Body of pancreas (tissue), 4 donors: ENCODE data around the gene SYT8. TPM values are rescaled to one million over a fixed set of nuclear protein-coding genes. Genes with fewer than 3 reads are reported as not detected.

Experiments used
- ATAC-seq: fragments of 150-250 bp; one replicate; pipeline ENCODE4 v1.9.1; 2016
- DNase-seq, 4 donors: peaks; one replicate each; pipeline ENCODE4 v3.0.0-alpha.2; 2019
- H3K27ac ChIP-seq, 4 donors: fragments of 200-600 bp; sonication (generic); 1 replicate in 3 of 4; 2 replicates in 1 of 4; pipeline versions ENCODE4 v1.5.1 to v1.6.1; 2016 to 2019; ENCODE audit warnings: mild to moderate bottlenecking in 1 of 4, mixed read lengths in 1 of 4, moderate library complexity in 1 of 4
- H3K27me3 ChIP-seq, 2 donors: fragments of 200-600 bp; sonication (generic); one replicate each; pipeline ENCODE4 v1.6.0; 2016; ENCODE audit warnings: mild to moderate bottlenecking in 1 of 2
- H3K36me3 ChIP-seq, 2 donors: fragments of 200-600 bp; sonication (generic); replicated peaks in 1 of 2; 2 replicates each; pipeline ENCODE4 v1.5.1; 2016; ENCODE audit warnings: low read depth in 2 of 2; ENCODE audit not compliant: insufficient read depth in 1 of 2
- H3K4me1 ChIP-seq: fragments of 200-600 bp; sonication (generic); one replicate; pipeline ENCODE4 v1.6.0; 2016
- H3K4me3 ChIP-seq, 2 donors: fragments of 200-600 bp; sonication (generic); 1 replicate in 1 of 2; 2 replicates in 1 of 2; pipeline ENCODE4 v1.5.1; 2016 to 2019
- H3K9me3 ChIP-seq, 3 donors: fragments of 200-600 bp; sonication (generic); 1 replicate in 2 of 3; 2 replicates in 1 of 3; pipeline ENCODE4 v1.5.1; 2016
- CTCF ChIP-seq, 7 experiments: fragments of 450-650 bp in 4 of 7; fragments of 200-600 bp in 3 of 7; sonication (generic) in 3 of 7; IDR thresholded peaks; one replicate each; pipeline ENCODE4 v1.5.1; 2016 to 2019; ENCODE audit warnings: antibody characterized with exemption in 7 of 7
- POLR2A ChIP-seq, 3 donors: fragments of 450-650 bp; IDR thresholded peaks; one replicate each; pipeline ENCODE4 v1.6.1; 2016; ENCODE audit warnings: antibody characterized with exemption in 3 of 3, mild to moderate bottlenecking in 2 of 3
- WGBS, 2 donors: methylation state at CpG; one replicate each; pipeline ENCODE4 v1.1.5; 2017; 5-methylcytosine and 5-hydroxymethylcytosine counted together
- intact Hi-C: fragments of 100-400 bp; cut with DNase I; formaldehyde crosslinking; loops from one replicate; pipeline ENCODE4 v1.15.1; 2023
- total RNA-seq, 2 donors: library from RNA; depleted of rRNA; stranded (reverse); fragments of >200 nt; gene quantifications; one replicate each; pipeline ENCODE4 v1.1.0, GENCODE V29; 2016

The SYT8 gene
- total RNA-seq, 2 donors from 2014 or later = 6.0 to 32.6 TPM

DNA sequence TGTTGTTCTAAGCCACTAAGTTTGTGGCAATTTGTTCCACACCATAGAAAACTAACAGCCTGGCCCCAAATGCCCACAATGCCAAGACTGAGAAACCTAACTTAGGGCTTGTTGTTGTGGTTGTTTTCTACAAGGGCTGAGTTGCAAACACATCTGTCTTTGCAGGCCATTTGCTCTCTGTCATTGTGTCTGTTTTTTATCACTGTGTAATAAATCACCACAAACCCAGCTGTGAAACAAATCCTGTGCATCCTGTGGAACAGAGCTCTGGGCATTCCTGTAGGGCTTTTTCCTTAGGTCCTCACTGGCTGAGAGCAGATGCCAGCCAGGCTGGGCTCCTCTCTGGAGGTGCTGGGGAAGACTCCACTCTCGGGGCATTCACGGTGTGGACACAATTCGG lies 15.7 kb upstream of the SYT8 start:
- peaks cover 6% of the 10 kb centered on the region for H3K4me1 ChIP-seq
- TF ChIP-seq POLR2A (IDR thresholded peaks at IDR 0.05) = no peak
- TF ChIP-seq CTCF (IDR thresholded peaks at IDR 0.05) = no peak
- intact Hi-C loops = no loop called here
- ATAC-seq = no peak
- H3K9me3 ChIP-seq = no peaks in the 10 kb centered on the region
- no peak overlapping the region for H3K27ac ChIP-seq
- H3K4me3 ChIP-seq = no peak overlapping the region
- 96% methylated on average over 3 of the region's 3 CpGs; no CpG with 5 or more reads in 1 of the 2 donors for WGBS, 2 donors
- no peaks in the 10 kb centered on the region for H3K36me3 ChIP-seq
- no peak for DNase-seq
- H3K27me3 ChIP-seq = no peaks in the 10 kb centered on the region

- no peak overlapping the region for H3K27ac ChIP-seq
- DNase-seq (no peak), ATAC-seq (no peak)
- H3K36me3 ChIP-seq = no peaks in the 10 kb centered on the region
- no peaks in the 10 kb centered on the region for H3K9me3 ChIP-seq
- peaks cover 21% of the 10 kb centered on the region for H3K4me1 ChIP-seq
- TF ChIP-seq CTCF (IDR thresholded peaks at IDR 0.05) (no peak), POLR2A (IDR thresholded peaks at IDR 0.05) (no peak)
- no peak overlapping the region for H3K4me3 ChIP-seq
- 83 to 87% methylated on average over 12 to 13 of the region's 14 CpGs for WGBS, 2 donors
- intact Hi-C loops = loop anchor here (5.0 kb wide), 2 partner anchors 53 to 123 kb away; partner anchors contain the start of gene KRTAP5-6
- no peaks in the 10 kb centered on the region for H3K27me3 ChIP-seq
Observed at GRCh38 chr11:1820463-1821325, 14.1 kb upstream of the SYT8 start.

DNA sequence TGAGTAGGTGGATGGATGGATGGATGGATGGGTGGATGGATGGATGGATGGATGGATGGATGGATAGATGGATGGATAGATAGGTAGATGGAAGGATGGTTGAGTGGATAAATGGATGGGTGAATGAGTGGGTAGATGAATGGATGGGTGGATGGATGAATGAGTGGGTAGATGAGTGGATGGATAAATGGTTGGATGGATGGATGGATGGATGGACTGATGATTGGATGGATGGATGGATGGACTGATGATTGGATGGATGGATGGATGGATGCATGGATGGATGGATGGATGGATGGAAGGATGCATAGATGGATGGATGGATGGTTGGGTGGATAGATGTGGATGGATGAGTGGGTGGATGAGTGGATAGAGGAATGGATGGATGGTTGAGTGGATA lies 13.2 kb upstream of the SYT8 start:
- H3K27ac ChIP-seq = no peak overlapping the region
- intact Hi-C loops = loop anchor here (5.0 kb wide), 2 partner anchors 54 to 124 kb away; partner anchors contain the start of gene KRTAP5-6
- no peak for DNase-seq
- H3K27me3 ChIP-seq = no peaks in the 10 kb centered on the region
- no peak overlapping the region for H3K4me3 ChIP-seq
- peaks cover 29% of the 10 kb centered on the region for H3K4me1 ChIP-seq
- TF ChIP-seq POLR2A (IDR thresholded peaks at IDR 0.05) = no peak
- no peak for TF ChIP-seq CTCF (IDR thresholded peaks at IDR 0.05)
- no peaks in the 10 kb centered on the region for H3K9me3 ChIP-seq
- H3K36me3 ChIP-seq = no peaks in the 10 kb centered on the region
- ATAC-seq = no peak

- TF ChIP-seq POLR2A (IDR thresholded peaks at IDR 0.05) (no peak), CTCF (IDR thresholded peaks at IDR 0.05) (no peak)
- peaks cover 42% of the 10 kb centered on the region for H3K4me1 ChIP-seq
- WGBS, 2 donors = 70 to 74% methylated on average over 2 to 8 of the region's 8 CpGs
Observed at GRCh38 chr11:1822648-1823375, 12.0 kb upstream of the SYT8 start.

More at GRCh38 chr11:1822648-1823375, 12.0 kb upstream of the SYT8 start:
- DNase-seq (no peak), ATAC-seq (no peak)
- no peak overlapping the region for H3K27ac ChIP-seq
- no peak overlapping the region for H3K4me3 ChIP-seq
- no peaks in the 10 kb centered on the region for H3K27me3 ChIP-seq
- no peaks in the 10 kb centered on the region for H3K36me3 ChIP-seq
- intact Hi-C loops = loop anchor here (5.0 kb wide), 2 partner anchors 56 to 126 kb away; partner anchors contain the start of gene KRTAP5-6
- H3K9me3 ChIP-seq = no peaks in the 10 kb centered on the region
